ENCODE data around the gene MPRIP. TPM values are rescaled to one million over a fixed set of nuclear protein-coding genes. Genes with fewer than 3 reads are reported as not detected.

MPRIP gene
- polyA plus RNA-seq, 1 of the 3 experiments (the other 2 are of a cell fraction): 64.4 TPM

DNA sequence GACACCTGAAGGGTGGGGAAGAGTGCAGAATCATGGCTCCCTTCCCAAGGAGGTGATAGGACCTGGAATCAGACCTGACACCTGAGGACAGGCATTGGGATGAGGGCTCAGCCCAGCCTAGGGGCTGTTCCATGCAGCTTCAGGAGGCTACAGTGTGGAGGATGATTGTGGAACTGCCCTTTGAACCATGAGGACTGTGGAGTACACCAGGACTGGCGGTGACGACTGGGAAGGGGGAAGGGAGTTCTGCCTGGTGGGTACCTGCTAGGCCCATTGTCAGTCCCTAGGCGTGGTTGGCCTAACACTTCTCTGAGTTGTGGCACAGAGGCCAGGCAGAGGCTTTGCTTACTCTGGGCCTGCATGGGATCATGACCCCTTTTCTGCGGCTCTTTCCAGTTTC is 76.1 kb downstream of the MPRIP start (continued):
- TF ChIP-seq, protein P1, sequence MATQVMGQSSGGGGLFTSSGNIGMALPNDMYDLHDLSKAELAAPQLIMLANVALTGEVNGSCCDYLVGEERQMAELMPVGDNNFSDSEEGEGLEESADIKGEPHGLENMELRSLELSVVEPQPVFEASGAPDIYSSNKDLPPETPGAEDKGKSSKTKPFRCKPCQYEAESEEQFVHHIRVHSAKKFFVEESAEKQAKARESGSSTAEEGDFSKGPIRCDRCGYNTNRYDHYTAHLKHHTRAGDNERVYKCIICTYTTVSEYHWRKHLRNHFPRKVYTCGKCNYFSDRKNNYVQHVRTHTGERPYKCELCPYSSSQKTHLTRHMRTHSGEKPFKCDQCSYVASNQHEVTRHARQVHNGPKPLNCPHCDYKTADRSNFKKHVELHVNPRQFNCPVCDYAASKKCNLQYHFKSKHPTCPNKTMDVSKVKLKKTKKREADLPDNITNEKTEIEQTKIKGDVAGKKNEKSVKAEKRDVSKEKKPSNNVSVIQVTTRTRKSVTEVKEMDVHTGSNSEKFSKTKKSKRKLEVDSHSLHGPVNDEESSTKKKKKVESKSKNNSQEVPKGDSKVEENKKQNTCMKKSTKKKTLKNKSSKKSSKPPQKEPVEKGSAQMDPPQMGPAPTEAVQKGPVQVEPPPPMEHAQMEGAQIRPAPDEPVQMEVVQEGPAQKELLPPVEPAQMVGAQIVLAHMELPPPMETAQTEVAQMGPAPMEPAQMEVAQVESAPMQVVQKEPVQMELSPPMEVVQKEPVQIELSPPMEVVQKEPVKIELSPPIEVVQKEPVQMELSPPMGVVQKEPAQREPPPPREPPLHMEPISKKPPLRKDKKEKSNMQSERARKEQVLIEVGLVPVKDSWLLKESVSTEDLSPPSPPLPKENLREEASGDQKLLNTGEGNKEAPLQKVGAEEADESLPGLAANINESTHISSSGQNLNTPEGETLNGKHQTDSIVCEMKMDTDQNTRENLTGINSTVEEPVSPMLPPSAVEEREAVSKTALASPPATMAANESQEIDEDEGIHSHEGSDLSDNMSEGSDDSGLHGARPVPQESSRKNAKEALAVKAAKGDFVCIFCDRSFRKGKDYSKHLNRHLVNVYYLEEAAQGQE (IDR thresholded peaks at IDR 0.05; ENCODE audit: low read depth, low read length): no peak
- no peak for TF ChIP-seq ELF1 (IDR thresholded peaks at IDR 0.05)

DNA sequence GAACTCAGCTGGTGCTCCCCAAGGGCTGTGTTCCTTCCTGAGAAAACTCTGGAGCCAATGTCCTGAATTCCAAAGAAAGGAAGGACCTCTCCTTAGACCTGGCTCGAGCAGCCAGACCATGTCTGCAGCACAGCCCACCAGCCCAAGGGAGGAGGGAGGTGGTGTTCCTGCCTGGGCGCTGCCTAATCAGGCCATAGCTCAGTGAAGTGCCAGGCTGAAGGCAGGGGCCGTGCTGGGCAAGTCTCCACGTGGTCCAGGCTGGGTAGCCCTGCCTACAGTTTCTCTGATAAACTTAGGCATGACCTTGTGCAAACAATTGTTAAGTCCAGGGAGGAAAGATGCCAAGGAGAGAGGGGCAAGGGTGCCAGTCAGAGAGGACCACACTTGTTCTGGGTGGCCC is 76.8 kb downstream of the MPRIP start:
- H3K9ac ChIP-seq: no peak overlapping the region
- DNase-seq: no peak
- H3F3A ChIP-seq (replicated peaks; ENCODE audit: insufficient read depth): peaks cover 8% of the 10 kb centered on the region
- no peak overlapping the region for H3K27ac ChIP-seq (ENCODE audit: low read depth in 2 of 2, low read length in 1 of 2)
- H3K4me3 ChIP-seq (ENCODE audit: low read depth in 2 of 2, low read length in 1 of 2): no peak overlapping the region
- H3K36me3 ChIP-seq (replicated peaks in 1 of 2; ENCODE audit: control insufficient read depth in 1 of 2, insufficient read depth in 2 of 2, low read length in 1 of 2): no peaks in the 10 kb centered on the region
- H3K9me2 ChIP-seq: no peaks in the 10 kb centered on the region
- 0 out of 2 replicates have a peak overlapping the region, but pooled peaks have one; percentile 4 for H3K4me2 ChIP-seq
- TF ChIP-seq RFX5 (IDR thresholded peaks at IDR 0.05; ENCODE audit: low read length) (no peak), GABPA (IDR thresholded peaks at IDR 0.05; ENCODE audit: low read depth) (no peak), FOXM1 (IDR thresholded peaks at IDR 0.05; ENCODE audit: low read depth) (no peak), RAD21 (IDR thresholded peaks at IDR 0.05; ENCODE audit: low read length) (no peak), JUND (IDR thresholded peaks at IDR 0.05) (no peak)
- H3K79me2 ChIP-seq (ENCODE audit: insufficient read depth): peaks cover 100% of the 10 kb centered on the region
- peaks cover 0 to 31% of the 10 kb centered on the region in 2 experiments; a peak in 1 of 4 replicates for H3K4me1 ChIP-seq (ENCODE audit: control insufficient read depth in 1 of 2, insufficient read depth in 2 of 2, low read depth in 1 of 2, low read length in 1 of 2)
- no peak overlapping the region for H2AFZ ChIP-seq (ENCODE audit: low read depth)
- H3K27me3 ChIP-seq (ENCODE audit: insufficient read depth): no peaks in the 10 kb centered on the region
- no peaks in the 10 kb centered on the region for H3K9me3 ChIP-seq
- CTCF ChIA-PET: interaction anchor here (1.5 kb wide), 1 partner anchor 23 kb away, joined by 3 read pairs; no protein-coding TSS in a partner anchor
- POLR2A ChIA-PET: no interaction called here
- 79% methylated on average over 4 of the region's 4 CpGs for WGBS (ENCODE audit: low lambda C conversion rate)
- H4K20me1 ChIP-seq (ENCODE audit: insufficient read depth): peaks cover 95% of the 10 kb centered on the region

DNA sequence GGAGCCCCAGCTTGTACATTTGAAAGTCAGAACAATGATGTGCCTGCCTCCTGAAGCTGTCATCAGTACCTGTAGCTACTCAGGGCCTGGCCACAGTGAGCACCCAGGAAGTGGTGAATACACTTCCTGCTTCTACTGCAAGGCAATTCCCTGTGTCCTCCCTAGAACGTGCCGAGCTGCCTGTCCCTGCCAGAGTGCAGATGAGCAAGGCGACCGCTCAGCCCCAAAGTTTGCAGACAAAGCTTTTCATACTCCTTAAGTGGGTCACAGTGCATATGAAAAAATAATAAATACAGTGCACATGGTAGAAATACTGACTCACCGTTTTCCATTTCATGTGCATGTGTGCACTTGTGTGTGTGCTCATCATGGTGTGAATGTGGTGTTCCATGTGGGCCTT is 77.3 kb downstream of the MPRIP start:
- CTCF ChIA-PET: interaction anchor here (1.5 kb wide), 1 partner anchor 22 kb away, joined by 3 read pairs; no protein-coding TSS in a partner anchor
- no peak for DNase-seq
- peaks cover 95% of the 10 kb centered on the region for H4K20me1 ChIP-seq (ENCODE audit: insufficient read depth)
- TF ChIP-seq EP300 (IDR thresholded peaks at IDR 0.05; ENCODE audit: borderline replicate concordance in 1 of 2, low read depth in 1 of 2, low read length in 1 of 2): no peak
- TF ChIP-seq, protein P2, sequence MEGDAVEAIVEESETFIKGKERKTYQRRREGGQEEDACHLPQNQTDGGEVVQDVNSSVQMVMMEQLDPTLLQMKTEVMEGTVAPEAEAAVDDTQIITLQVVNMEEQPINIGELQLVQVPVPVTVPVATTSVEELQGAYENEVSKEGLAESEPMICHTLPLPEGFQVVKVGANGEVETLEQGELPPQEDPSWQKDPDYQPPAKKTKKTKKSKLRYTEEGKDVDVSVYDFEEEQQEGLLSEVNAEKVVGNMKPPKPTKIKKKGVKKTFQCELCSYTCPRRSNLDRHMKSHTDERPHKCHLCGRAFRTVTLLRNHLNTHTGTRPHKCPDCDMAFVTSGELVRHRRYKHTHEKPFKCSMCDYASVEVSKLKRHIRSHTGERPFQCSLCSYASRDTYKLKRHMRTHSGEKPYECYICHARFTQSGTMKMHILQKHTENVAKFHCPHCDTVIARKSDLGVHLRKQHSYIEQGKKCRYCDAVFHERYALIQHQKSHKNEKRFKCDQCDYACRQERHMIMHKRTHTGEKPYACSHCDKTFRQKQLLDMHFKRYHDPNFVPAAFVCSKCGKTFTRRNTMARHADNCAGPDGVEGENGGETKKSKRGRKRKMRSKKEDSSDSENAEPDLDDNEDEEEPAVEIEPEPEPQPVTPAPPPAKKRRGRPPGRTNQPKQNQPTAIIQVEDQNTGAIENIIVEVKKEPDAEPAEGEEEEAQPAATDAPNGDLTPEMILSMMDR (IDR thresholded peaks at IDR 0.05): no peak
- TF ChIP-seq, protein P3, sequence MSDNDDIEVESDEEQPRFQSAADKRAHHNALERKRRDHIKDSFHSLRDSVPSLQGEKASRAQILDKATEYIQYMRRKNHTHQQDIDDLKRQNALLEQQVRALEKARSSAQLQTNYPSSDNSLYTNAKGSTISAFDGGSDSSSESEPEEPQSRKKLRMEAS (IDR thresholded peaks at IDR 0.05; ENCODE audit: low read depth): no peak
- TF ChIP-seq, protein P4, sequence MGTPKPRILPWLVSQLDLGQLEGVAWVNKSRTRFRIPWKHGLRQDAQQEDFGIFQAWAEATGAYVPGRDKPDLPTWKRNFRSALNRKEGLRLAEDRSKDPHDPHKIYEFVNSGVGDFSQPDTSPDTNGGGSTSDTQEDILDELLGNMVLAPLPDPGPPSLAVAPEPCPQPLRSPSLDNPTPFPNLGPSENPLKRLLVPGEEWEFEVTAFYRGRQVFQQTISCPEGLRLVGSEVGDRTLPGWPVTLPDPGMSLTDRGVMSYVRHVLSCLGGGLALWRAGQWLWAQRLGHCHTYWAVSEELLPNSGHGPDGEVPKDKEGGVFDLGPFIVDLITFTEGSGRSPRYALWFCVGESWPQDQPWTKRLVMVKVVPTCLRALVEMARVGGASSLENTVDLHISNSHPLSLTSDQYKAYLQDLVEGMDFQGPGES (IDR thresholded peaks at IDR 0.05; ENCODE audit: low read depth, low read length): no peak
- TF ChIP-seq RFX5 (IDR thresholded peaks at IDR 0.05; ENCODE audit: low read length): no peak
- TF ChIP-seq SIN3A (IDR thresholded peaks at IDR 0.05; ENCODE audit: borderline replicate concordance, low read depth, low read length): no peak
- TF ChIP-seq FOXJ3 (CRISPR knock-in tag; IDR thresholded peaks at IDR 0.05): no peak
- TF ChIP-seq FOXM1 (IDR thresholded peaks at IDR 0.05; ENCODE audit: low read depth): no peak
- TF ChIP-seq ELF1 (IDR thresholded peaks at IDR 0.05): no peak
- TF ChIP-seq, protein P1 (IDR thresholded peaks at IDR 0.05; ENCODE audit: low read depth, low read length): no peak
- no peak for TF ChIP-seq GATA2 (CRISPR knock-in tag; IDR thresholded peaks at IDR 0.05)
- no peak for TF ChIP-seq TCF12 (IDR thresholded peaks at IDR 0.05)

More for the DNA sequence above, 77.3 kb downstream of the MPRIP start:
- WGBS (ENCODE audit: low lambda C conversion rate): 79% methylated on average over 5 of the region's 5 CpGs
- no peak overlapping the region for H3K27ac ChIP-seq (ENCODE audit: low read depth in 2 of 2, low read length in 1 of 2)
- peaks cover 8% of the 10 kb centered on the region for H3F3A ChIP-seq (replicated peaks; ENCODE audit: insufficient read depth)
- H3K4me2 ChIP-seq: 0 out of 2 replicates have a peak overlapping the region, but pooled peaks have one; percentile 4
- H3K27me3 ChIP-seq (ENCODE audit: insufficient read depth): no peaks in the 10 kb centered on the region
- no peaks in the 10 kb centered on the region for H3K9me2 ChIP-seq
- POLR2A ChIA-PET: no interaction called here
- no peak overlapping the region for H3K9ac ChIP-seq
- H3K36me3 ChIP-seq (replicated peaks in 1 of 2; ENCODE audit: control insufficient read depth in 1 of 2, insufficient read depth in 2 of 2, low read length in 1 of 2): no peaks in the 10 kb centered on the region
- H2AFZ ChIP-seq (ENCODE audit: low read depth): no peak overlapping the region
- no peaks in the 10 kb centered on the region for H3K9me3 ChIP-seq
- H3K4me1 ChIP-seq (ENCODE audit: control insufficient read depth in 1 of 2, insufficient read depth in 2 of 2, low read depth in 1 of 2, low read length in 1 of 2): peaks cover 0 to 29% of the 10 kb centered on the region in 2 experiments; a peak in 1 of 4 replicates
- no peak overlapping the region for H3K4me3 ChIP-seq (ENCODE audit: low read depth in 2 of 2, low read length in 1 of 2)
- peaks cover 100% of the 10 kb centered on the region for H3K79me2 ChIP-seq (ENCODE audit: insufficient read depth)
